ENCODE results near the gene PNLIPRP3. TPM values are rescaled to one million over a fixed set of nuclear protein-coding genes. Genes with fewer than 3 reads are reported as not detected.

The PNLIPRP3 gene
- total RNA-seq, 1 experiment from 2014 or later, result not detected

- H3K36me3 Mint-ChIP-seq (ENCODE audit: insufficient read depth in 1 of 3, low read depth in 3 of 3), result no peaks in the 10 kb centered on the region
- Histone ChIP-seq H2BK12ac (ENCODE audit: insufficient read length, low read depth, low read length) (no peak overlapping the region), H2BK20ac (ENCODE audit: low read depth, low read length, poor library complexity, severe bottlenecking) (no peak overlapping the region), H3K4me2 (ENCODE audit: insufficient read depth, insufficient read length, low read length) (no peak overlapping the region), H2BK15ac (ENCODE audit: low read depth, low read length) (no peak overlapping the region), H2AK5ac (ENCODE audit: insufficient read length, low read length) (no peak overlapping the region), H3K14ac (ENCODE audit: insufficient read depth, low read length) (no peak overlapping the region), H3K4ac (ENCODE audit: low read depth, low read length) (no peak overlapping the region), H4K5ac (ENCODE audit: insufficient read length, low read depth, low read length) (no peak overlapping the region), H3K4me1 (ENCODE audit: insufficient read depth, low read length) (no peaks in the 10 kb centered on the region), H3K9me3 (ENCODE audit: control insufficient read depth, low read depth, low read length) (no peaks in the 10 kb centered on the region), H2BK120ac (ENCODE audit: low read depth, low read length, poor library complexity, severe bottlenecking) (no peak overlapping the region), H3K56ac (ENCODE audit: insufficient read length, low read depth, low read length) (no peak overlapping the region), H3K9ac (ENCODE audit: extremely low read depth, insufficient read length, low read length) (no peak overlapping the region), H4K20me1 (ENCODE audit: control insufficient read depth, insufficient read depth, insufficient read length) (no peaks in the 10 kb centered on the region), H4K91ac (ENCODE audit: insufficient read length, low read depth, low read length) (no peak overlapping the region), H4K8ac (replicated peaks; ENCODE audit: insufficient read length, low read depth, low read length) (no peak overlapping the region), H3K23ac (ENCODE audit: insufficient read length, low read depth, low read length) (no peak overlapping the region), H2BK5ac (ENCODE audit: insufficient read length, low read length) (no peak overlapping the region), H3K79me1 (ENCODE audit: insufficient read depth, low read depth, low read length, poor library complexity, severe bottlenecking) (no peaks in the 10 kb centered on the region), H3K27ac (ENCODE audit: insufficient read length, low read depth, low read length) (no peak overlapping the region), H3K18ac (ENCODE audit: insufficient read length, low read depth, low read length) (no peak overlapping the region), H3K23me2 (ENCODE audit: insufficient read length, low read depth, low read length, poor library complexity, severe bottlenecking) (no peaks in the 10 kb centered on the region), H3K27me3 (ENCODE audit: insufficient read depth, low read length) (no peaks in the 10 kb centered on the region), H3K79me2 (ENCODE audit: insufficient read depth, low read length) (no peaks in the 10 kb centered on the region), H2AFZ (ENCODE audit: low read length) (no peak overlapping the region), H3T11ph (ENCODE audit: low read length) (no peak overlapping the region)
- no peak overlapping the region for H3K27ac Mint-ChIP-seq
- DNase-seq, result no peak
- H3K4me1 Mint-ChIP-seq, result 0 out of 4 replicates have a peak, but pooled peaks cover 0 to 2% of the 10 kb centered on the region in 2 experiments
- WGBS (ENCODE audit: extremely low coverage, insufficient read length, low lambda C conversion rate), result no CpG with 5 or more reads among the region's 3 CpGs
- H3K9me3 Mint-ChIP-seq, result no peaks in the 10 kb centered on the region
- H3K27me3 Mint-ChIP-seq (ENCODE audit: low read depth), result no peaks in the 10 kb centered on the region; the same call in 1 of the 2 replicates
- H3K4me3 Mint-ChIP-seq, result no peak overlapping the region
- TF ChIP-seq CTCF (conservative IDR thresholded peaks at IDR 0.05), result peak; percentile 51
Measured at GRCh38 chr10:116511365-116511764, 83.7 kb downstream of the PNLIPRP3 start.
